Esophagus muscularis mucosa (tissue), 4 donors: ENCODE measurements around the gene MYL5. TPM values are rescaled to one million over a fixed set of nuclear protein-coding genes. Genes with fewer than 3 reads are reported as not detected.

Source experiments
- DNase-seq: peaks from one replicate; pipeline ENCODE4 v3.0.0-alpha.2; 2017; ENCODE audit errors: extremely low spot score
- H3K27ac ChIP-seq, 4 donors: fragments of 200-600 bp; sonication (generic); replicated peaks in 1 of 4; 1 replicate in 3 of 4; 2 replicates in 1 of 4; pipeline ENCODE4 v1.5.1; 2016 to 2019; ENCODE audit warnings: mild to moderate bottlenecking in 1 of 4
- H3K27me3 ChIP-seq, 4 donors: fragments of 200-600 bp; sonication (generic); one replicate each; pipeline versions ENCODE4 v1.5.1 to v1.6.0; 2016 to 2019
- H3K36me3 ChIP-seq, 4 donors: fragments of 200-600 bp; sonication (generic); one replicate each; pipeline ENCODE4 v1.5.1; 2016 to 2019
- H3K4me1 ChIP-seq, 4 donors: fragments of 200-600 bp; sonication (generic); one replicate each; pipeline ENCODE4 v1.5.1; 2016 to 2019
- H3K4me3 ChIP-seq, 4 donors: fragments of 200-600 bp; sonication (generic); 1 replicate in 2 of 4; 2 replicates in 2 of 4; pipeline ENCODE4 v1.5.1; 2016 to 2019; ENCODE audit warnings: mild to moderate bottlenecking in 4 of 4, moderate library complexity in 1 of 4
- H3K9me3 ChIP-seq, 4 donors: fragments of 200-600 bp; sonication (generic); 1 replicate in 3 of 4; 2 replicates in 1 of 4; pipeline ENCODE4 v1.5.1; 2016 to 2019
- EP300 ChIP-seq: sonication (generic); formaldehyde crosslinking; IDR thresholded peaks from one replicate; pipeline ENCODE4 v1.6.1; 2017; ENCODE audit warnings: antibody characterized with exemption
- POLR2A ChIP-seq: fragments of 450-650 bp; IDR thresholded peaks from one replicate; pipeline ENCODE4 v1.6.1; 2017; ENCODE audit warnings: antibody characterized with exemption, moderate library complexity, mild to moderate bottlenecking, low read depth
- POLR2AphosphoS5 ChIP-seq, 2 donors: sonication (generic); formaldehyde crosslinking; IDR thresholded peaks; one replicate each; pipeline ENCODE4 v1.6.1; 2017; ENCODE audit warnings: antibody characterized with exemption in 2 of 2
- WGBS: methylation state at CpG from one replicate; pipeline ENCODE4 v1.1.5; 2018; 5-methylcytosine and 5-hydroxymethylcytosine counted together
- intact Hi-C: fragments of 100-400 bp; cut with DNase I; formaldehyde crosslinking; loops from one replicate; pipeline ENCODE4 v1.15.1; 2023
- total RNA-seq, 4 donors: library from RNA; depleted of rRNA; stranded (reverse); fragments of >200 nt; gene quantifications; one replicate each; pipeline versions ENCODE4 v1.1.0 to v1.2.1, GENCODE V29; 2016
- TF ChIP-seq, protein P1 (sequence below), 3 experiments: fragments of 200-600 bp in 2 of 3; fragments of 450-650 bp in 1 of 3; sonication (generic) in 2 of 3; IDR thresholded peaks; one replicate each; pipeline ENCODE4 v1.5.1; 2017 to 2019; ENCODE audit warnings: antibody characterized with exemption in 3 of 3, mild to moderate bottlenecking in 2 of 3, moderate library complexity in 1 of 3

Gene MYL5
- total RNA-seq, 4 donors from 2014 or later: 7.9 to 9.9 (median 9.6) TPM

DNA sequence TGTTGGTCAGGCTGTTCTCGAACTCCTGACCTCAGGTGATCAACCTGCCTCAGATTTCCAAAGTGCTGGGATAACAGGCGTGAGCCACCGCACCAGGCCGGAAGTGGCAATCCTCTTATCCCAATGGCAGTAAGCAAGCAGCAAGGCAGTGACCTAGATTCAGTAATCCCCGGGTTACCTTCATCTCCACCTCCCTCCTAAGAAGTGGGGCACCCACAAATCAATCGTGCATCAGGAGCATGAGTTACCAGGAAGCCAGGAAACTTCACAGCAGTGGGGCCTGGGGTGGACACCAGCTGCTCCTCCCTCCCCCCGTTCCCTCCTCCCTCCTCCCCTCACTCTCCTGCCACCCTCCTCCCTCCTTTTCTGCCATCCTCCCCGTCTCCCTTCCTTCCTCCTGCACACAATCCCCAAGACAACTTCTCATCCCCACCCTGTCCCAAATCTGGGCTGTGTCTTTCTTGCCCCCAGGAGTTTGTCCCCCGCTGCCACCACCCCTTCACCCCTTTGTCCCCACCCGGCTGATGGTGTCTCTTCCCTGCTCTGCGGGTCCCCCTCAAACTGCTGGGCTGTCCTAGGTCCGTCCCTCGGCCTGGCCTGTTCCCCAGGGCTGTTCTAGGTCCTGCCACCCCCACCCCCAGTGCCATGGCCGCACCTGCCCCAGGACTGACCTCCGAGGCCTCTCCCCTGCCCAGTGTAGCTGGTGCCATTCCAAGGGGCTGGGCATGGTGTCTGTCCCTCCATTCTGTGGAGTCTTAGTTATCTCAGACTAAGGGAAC, 46.8 kb upstream of the MYL5 start:
- H3K36me3 ChIP-seq: no peaks in the 10 kb centered on the region
- H3K27ac ChIP-seq: no peak overlapping the region
- H3K27me3 ChIP-seq: peaks cover 0 to 65% (median 0%) of the 10 kb centered on the region in 4 donors
- H3K4me1 ChIP-seq: no peaks in the 10 kb centered on the region
- H3K4me3 ChIP-seq: no peak overlapping the region
- no peaks in the 10 kb centered on the region for H3K9me3 ChIP-seq
- 81% methylated on average over 15 of the region's 15 CpGs for WGBS
- DNase-seq: no peak
- TF ChIP-seq POLR2A: no peak
- no peak for TF ChIP-seq POLR2AphosphoS5 (IDR thresholded peaks at IDR 0.05)
- intact Hi-C loops: no loop called here

DNA sequence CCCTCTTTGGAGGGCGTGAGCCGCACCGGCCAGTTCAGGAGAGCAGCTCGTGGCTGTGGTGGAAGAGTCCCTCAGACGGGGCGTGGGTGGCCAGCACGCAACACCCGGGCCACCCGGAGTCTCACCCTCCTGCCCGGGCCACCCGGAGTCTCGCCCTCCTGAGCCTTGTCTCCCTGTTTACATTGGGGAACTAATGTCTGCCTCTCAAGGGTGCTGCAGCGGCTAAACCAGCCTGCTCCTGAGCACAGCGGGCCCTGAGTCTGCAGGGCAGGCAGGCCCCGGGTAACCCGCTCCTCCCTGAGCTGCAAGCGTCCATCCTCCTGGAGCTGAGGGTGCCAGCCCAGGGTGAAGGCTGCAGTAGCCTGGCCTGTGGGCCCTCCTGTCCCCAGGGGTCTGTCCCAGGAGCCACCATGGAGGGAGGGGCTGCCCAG, 46.0 kb upstream of the MYL5 start:
- TF ChIP-seq, protein P1, sequence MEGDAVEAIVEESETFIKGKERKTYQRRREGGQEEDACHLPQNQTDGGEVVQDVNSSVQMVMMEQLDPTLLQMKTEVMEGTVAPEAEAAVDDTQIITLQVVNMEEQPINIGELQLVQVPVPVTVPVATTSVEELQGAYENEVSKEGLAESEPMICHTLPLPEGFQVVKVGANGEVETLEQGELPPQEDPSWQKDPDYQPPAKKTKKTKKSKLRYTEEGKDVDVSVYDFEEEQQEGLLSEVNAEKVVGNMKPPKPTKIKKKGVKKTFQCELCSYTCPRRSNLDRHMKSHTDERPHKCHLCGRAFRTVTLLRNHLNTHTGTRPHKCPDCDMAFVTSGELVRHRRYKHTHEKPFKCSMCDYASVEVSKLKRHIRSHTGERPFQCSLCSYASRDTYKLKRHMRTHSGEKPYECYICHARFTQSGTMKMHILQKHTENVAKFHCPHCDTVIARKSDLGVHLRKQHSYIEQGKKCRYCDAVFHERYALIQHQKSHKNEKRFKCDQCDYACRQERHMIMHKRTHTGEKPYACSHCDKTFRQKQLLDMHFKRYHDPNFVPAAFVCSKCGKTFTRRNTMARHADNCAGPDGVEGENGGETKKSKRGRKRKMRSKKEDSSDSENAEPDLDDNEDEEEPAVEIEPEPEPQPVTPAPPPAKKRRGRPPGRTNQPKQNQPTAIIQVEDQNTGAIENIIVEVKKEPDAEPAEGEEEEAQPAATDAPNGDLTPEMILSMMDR (IDR thresholded peaks at IDR 0.05): no peak
- TF ChIP-seq POLR2AphosphoS5 (IDR thresholded peaks at IDR 0.05) (no peak), POLR2A (no peak), EP300 (no peak)
- intact Hi-C loops: no loop called here
- H3K36me3 ChIP-seq: no peaks in the 10 kb centered on the region
- no peaks in the 10 kb centered on the region for H3K4me1 ChIP-seq
- 95% methylated on average over 8 of the region's 17 CpGs for WGBS
- H3K9me3 ChIP-seq: peaks cover 0 to 3% (median 0%) of the 10 kb centered on the region in 4 donors
- no peak overlapping the region for H3K27ac ChIP-seq
- DNase-seq: no peak
- no peak overlapping the region for H3K4me3 ChIP-seq
- peaks cover 0 to 63% (median 0%) of the 10 kb centered on the region in 4 donors for H3K27me3 ChIP-seq

DNA sequence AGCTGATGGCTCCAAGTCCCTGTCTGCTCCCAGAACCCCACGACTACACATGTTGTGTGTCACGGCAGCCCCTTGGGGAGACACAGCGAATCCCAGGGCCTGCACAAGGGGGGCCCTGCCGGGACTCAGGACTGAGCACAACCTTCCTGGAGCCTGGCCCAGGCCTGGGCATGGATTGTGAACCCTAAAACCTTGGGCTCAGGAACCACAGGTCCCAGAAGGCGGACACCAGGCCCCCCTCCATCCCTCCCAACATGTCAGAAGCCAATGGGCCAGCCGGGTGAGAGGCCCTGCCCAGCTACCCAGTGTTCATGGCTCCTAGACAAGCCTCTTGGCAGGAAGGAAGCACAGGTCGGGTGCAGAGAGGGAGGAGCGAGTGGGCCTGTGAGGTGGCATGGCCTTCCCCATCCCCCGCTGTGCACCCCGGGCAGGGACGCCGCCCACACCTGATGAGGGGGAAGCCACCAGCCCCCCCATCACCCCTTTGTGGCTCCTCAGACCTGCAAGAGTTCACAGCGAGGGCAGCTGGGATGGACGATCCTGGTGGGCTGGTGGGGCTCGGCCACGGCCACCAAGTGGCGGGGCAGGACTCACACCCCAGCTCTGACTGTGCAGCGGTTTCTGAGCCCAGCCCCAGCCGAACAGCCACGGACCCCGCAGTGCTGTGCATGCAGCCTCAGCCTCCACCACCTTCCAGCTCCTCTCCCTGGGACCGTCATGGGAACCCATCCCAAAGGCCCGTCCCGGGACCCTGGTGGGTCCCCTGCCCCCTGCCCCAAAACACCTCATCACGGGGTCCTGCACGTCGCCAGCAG, 45.3 kb upstream of the MYL5 start:
- TF ChIP-seq, protein P1 (IDR thresholded peaks at IDR 0.05): no peak
- TF ChIP-seq POLR2A (no peak), EP300 (no peak), POLR2AphosphoS5 (IDR thresholded peaks at IDR 0.05) (no peak)
- no peak for DNase-seq
- H3K4me1 ChIP-seq: no peaks in the 10 kb centered on the region
- H3K4me3 ChIP-seq: no peak overlapping the region
- H3K36me3 ChIP-seq: no peaks in the 10 kb centered on the region
- intact Hi-C loops: no loop called here
- no peak overlapping the region for H3K27ac ChIP-seq
- 87% methylated on average over 20 of the region's 27 CpGs for WGBS
- H3K27me3 ChIP-seq: peaks cover 0 to 56% (median 0%) of the 10 kb centered on the region in 4 donors
- H3K9me3 ChIP-seq: peaks cover 0 to 3% (median 0%) of the 10 kb centered on the region in 4 donors

DNA sequence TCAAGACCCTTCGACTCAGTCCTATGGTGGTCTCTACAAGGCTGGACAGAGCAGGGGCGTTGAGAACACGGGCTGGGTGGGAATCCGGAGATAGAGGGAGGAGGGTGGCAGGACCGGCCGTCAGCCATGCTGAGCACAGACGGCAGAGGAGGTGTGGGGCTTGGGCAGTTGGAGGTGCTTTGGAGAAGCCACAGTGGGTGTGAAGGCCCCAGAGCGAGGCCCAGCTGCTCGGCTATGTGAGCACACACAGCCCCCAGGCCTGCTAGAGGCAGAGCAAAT, 44.8 kb upstream of the MYL5 start:
- intact Hi-C loops: no loop called here
- WGBS: 71% methylated on average over 9 of the region's 9 CpGs
- TF ChIP-seq POLR2AphosphoS5 (IDR thresholded peaks at IDR 0.05) (no peak), EP300 (no peak), POLR2A (no peak)
- TF ChIP-seq, protein P1 (IDR thresholded peaks at IDR 0.05): no peak
- DNase-seq: no peak
- peaks cover 0 to 55% (median 0%) of the 10 kb centered on the region in 4 donors for H3K27me3 ChIP-seq
- H3K9me3 ChIP-seq: peaks cover 0 to 3% (median 0%) of the 10 kb centered on the region in 4 donors
- no peak overlapping the region for H3K4me3 ChIP-seq
- no peak overlapping the region for H3K27ac ChIP-seq
- no peaks in the 10 kb centered on the region for H3K4me1 ChIP-seq
- H3K36me3 ChIP-seq: no peaks in the 10 kb centered on the region
